GM18868 (cell line): ENCODE results near the gene RGS8.

Experiments used
- ATAC-seq: cut with Tn5 transposase; IDR thresholded peaks from one replicate; pipeline ENCODE4 v1.9.1; 2021; ENCODE audit warnings: mild to moderate bottlenecking, moderate library complexity; ENCODE audit not compliant: unreplicated experiment

RGS8 gene

GRCh38 chr1:182684116-182684828, at the start of gene RGS8:
TSS of gene RGS8 (minus strand) at chr1:182684587. CDS start at chr1:182669649, 14,938 bp downstream.
- no peak for ATAC-seq

- ATAC-seq, result no peak
Observed at GRCh38 chr1:182731852-182732575, 47.6 kb upstream of the RGS8 start.

- ATAC-seq, result no peak
Observed at GRCh38 chr1:182726912-182727311, 42.5 kb upstream of the RGS8 start.

GRCh38 chr1:182725259-182726255, 41.2 kb upstream of the RGS8 start:
- ATAC-seq, result no peak

GRCh38 chr1:182724215-182724614, 39.8 kb upstream of the RGS8 start:
- no peak for ATAC-seq

- no peak for ATAC-seq
Observed at GRCh38 chr1:182723200-182723599, 38.8 kb upstream of the RGS8 start.

- ATAC-seq, result no peak
Observed at GRCh38 chr1:182721525-182721924, 37.1 kb upstream of the RGS8 start.

- ATAC-seq, result no peak
Observed at GRCh38 chr1:182720463-182720862, 36.1 kb upstream of the RGS8 start.

- no peak for ATAC-seq
Observed at GRCh38 chr1:182719553-182719952, 35.2 kb upstream of the RGS8 start.

- ATAC-seq, result no peak
Observed at GRCh38 chr1:182718311-182718710, 33.9 kb upstream of the RGS8 start.

GRCh38 chr1:182716740-182717720, 32.6 kb upstream of the RGS8 start:
- peak; percentile 62 for ATAC-seq

- ATAC-seq, result no peak
Observed at GRCh38 chr1:182715531-182715930, 31.1 kb upstream of the RGS8 start.

- no peak for ATAC-seq
Observed at GRCh38 chr1:182714546-182714945, 30.2 kb upstream of the RGS8 start.

GRCh38 chr1:182713939-182714338, 29.6 kb upstream of the RGS8 start:
- no peak for ATAC-seq

GRCh38 chr1:182713492-182713891, 29.1 kb upstream of the RGS8 start:
- ATAC-seq, result no peak

- no peak for ATAC-seq
Observed at GRCh38 chr1:182709855-182710254, 25.5 kb upstream of the RGS8 start.

- ATAC-seq, result no peak
Observed at GRCh38 chr1:182709225-182709764, 24.9 kb upstream of the RGS8 start.

- ATAC-seq, result no peak
Observed at GRCh38 chr1:182707122-182707521, 22.7 kb upstream of the RGS8 start.

GRCh38 chr1:182704677-182705076, 20.3 kb upstream of the RGS8 start:
- no peak for ATAC-seq

- ATAC-seq, result no peak
Observed at GRCh38 chr1:182703539-182703938, 19.2 kb upstream of the RGS8 start.
